ENCODE results near the gene SHISA9. TPM values are rescaled to one million over a fixed set of nuclear protein-coding genes. Genes with fewer than 3 reads are reported as not detected.

SHISA9 gene
- total and polyA plus RNA-seq, 2 donors (not counting 1 experiment from before 2014, with no cell fraction given), result 0.03 to 0.07 TPM

- H3K4me3 ChIP-seq (ENCODE audit: control extremely low read depth in 1 of 5, extremely low read depth in 1 of 5, insufficient read depth in 1 of 5, low read depth in 2 of 5, low read length in 4 of 5), result no peak overlapping the region
- no peaks in the 10 kb centered on the region for H3K36me3 ChIP-seq (replicated peaks in 1 of 2; ENCODE audit: control extremely low read depth in 1 of 2, control insufficient read depth in 1 of 2, extremely low read depth in 1 of 2, insufficient read depth in 2 of 2, low read length in 1 of 2)
- intact Hi-C loops (cut with micrococcal nuclease), result no loop called here
- peaks cover 0 to under 1% (median 0%) of the 10 kb centered on the region in 4 experiments for H3K27me3 ChIP-seq (replicated peaks in 1 of 4; ENCODE audit: control extremely low read depth in 1 of 4, control insufficient read depth in 3 of 4, insufficient read depth in 4 of 4, low read length in 3 of 4)
- H3K4me1 Mint-ChIP-seq, result no peaks in the 10 kb centered on the region
- H3K79me2 ChIP-seq (ENCODE audit: control insufficient read depth, insufficient read depth, low read length), result no peaks in the 10 kb centered on the region
- ATAC-seq (ENCODE audit: low read depth) (no peak), DNase-seq (no peak)
- H3K9ac ChIP-seq (ENCODE audit: low read length), result no peak overlapping the region
- H3K27me3 Mint-ChIP-seq, result peaks cover 5% of the 10 kb centered on the region
- H3K27ac Mint-ChIP-seq, result no peak overlapping the region
- no peak overlapping the region for H3K27ac ChIP-seq (ENCODE audit: low read length in 2 of 2)
- H3K4me1 ChIP-seq (ENCODE audit: control insufficient read depth in 2 of 2, insufficient read depth in 2 of 2, low read length in 2 of 2), result no peaks in the 10 kb centered on the region
- no peak overlapping the region for H2AFZ ChIP-seq (ENCODE audit: insufficient read depth, low read depth, low read length, poor library complexity, severe bottlenecking)
- ChIA-PET CTCF (no interaction called here), POLR2A (no interaction called here)
- H4K20me1 ChIP-seq (ENCODE audit: control insufficient read depth, insufficient read depth, low read length, poor library complexity, severe bottlenecking), result no peaks in the 10 kb centered on the region
- H3K4me2 ChIP-seq (replicated peaks; ENCODE audit: low read depth, low read length, poor library complexity, severe bottlenecking), result no peak overlapping the region
- TF ChIP-seq CTCF (IDR thresholded peaks at IDR 0.05) (no peak), EZH2 (IDR thresholded peaks at IDR 0.05; ENCODE audit: borderline replicate concordance, insufficient read depth, low read depth, low read length, poor library complexity, severe bottlenecking) (no peak)
- peaks cover 0 to 8% (median 0%) of the 10 kb centered on the region in 3 donors for H3K9me3 ChIP-seq (ENCODE audit: control extremely low read depth in 1 of 3, control insufficient read depth in 2 of 3, insufficient read depth in 1 of 3, low read length in 2 of 3)
- peaks cover 2% of the 10 kb centered on the region for H3K9me3 Mint-ChIP-seq (ENCODE audit: insufficient read depth)
- H3K4me3 Mint-ChIP-seq, result no peak overlapping the region
These were observed 57.7 kb downstream of the SHISA9 start for GRCh38 chr16:12959072-12959471.

DNA sequence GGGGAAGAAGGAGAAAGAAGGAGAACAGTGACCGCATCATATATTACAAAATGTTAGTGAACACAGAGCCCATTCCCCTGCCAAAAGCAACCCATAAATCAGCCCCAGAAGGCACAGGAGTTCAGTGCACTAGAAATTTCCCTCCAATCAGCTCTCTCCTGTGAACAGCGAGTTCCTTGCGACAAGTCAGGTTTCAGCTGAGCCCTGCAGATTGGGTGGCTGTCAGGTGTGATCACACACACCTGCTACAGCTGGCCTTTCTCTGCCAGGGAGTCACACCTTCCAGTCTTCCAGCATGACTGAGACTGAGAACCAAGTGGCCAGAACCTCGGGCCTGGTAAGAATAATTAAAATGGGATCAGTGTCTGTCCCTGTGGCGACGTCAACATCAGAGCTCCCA lies 60.2 kb downstream of the SHISA9 start:
- Mint-ChIP-seq H3K9me3 (ENCODE audit: insufficient read depth) (peaks cover 2% of the 10 kb centered on the region), H3K4me1 (no peaks in the 10 kb centered on the region), H3K27ac (no peak overlapping the region), H3K27me3 (no peaks in the 10 kb centered on the region), H3K4me3 (no peak overlapping the region)
- Histone ChIP-seq H3K4me3 (ENCODE audit: control extremely low read depth in 1 of 5, extremely low read depth in 1 of 5, insufficient read depth in 1 of 5, low read depth in 2 of 5, low read length in 4 of 5) (no peak overlapping the region), H3K4me1 (ENCODE audit: control insufficient read depth in 2 of 2, insufficient read depth in 2 of 2, low read length in 2 of 2) (no peaks in the 10 kb centered on the region), H3K4me2 (replicated peaks; ENCODE audit: low read depth, low read length, poor library complexity, severe bottlenecking) (no peak overlapping the region), H3K9me3 (ENCODE audit: control extremely low read depth in 1 of 3, control insufficient read depth in 2 of 3, insufficient read depth in 1 of 3, low read length in 2 of 3) (peaks cover 0 to 8% (median 1%) of the 10 kb centered on the region in 3 donors), H3K27ac (ENCODE audit: low read length in 2 of 2) (no peak overlapping the region), H4K20me1 (ENCODE audit: control insufficient read depth, insufficient read depth, low read length, poor library complexity, severe bottlenecking) (no peaks in the 10 kb centered on the region), H3K79me2 (ENCODE audit: control insufficient read depth, insufficient read depth, low read length) (no peaks in the 10 kb centered on the region), H3K27me3 (replicated peaks in 1 of 4; ENCODE audit: control extremely low read depth in 1 of 4, control insufficient read depth in 3 of 4, insufficient read depth in 4 of 4, low read length in 3 of 4) (no peaks in the 10 kb centered on the region), H3K9ac (ENCODE audit: low read length) (no peak overlapping the region), H3K36me3 (replicated peaks in 1 of 2; ENCODE audit: control extremely low read depth in 1 of 2, control insufficient read depth in 1 of 2, extremely low read depth in 1 of 2, insufficient read depth in 2 of 2, low read length in 1 of 2) (no peaks in the 10 kb centered on the region), H2AFZ (ENCODE audit: insufficient read depth, low read depth, low read length, poor library complexity, severe bottlenecking) (no peak overlapping the region)
- TF ChIP-seq EZH2 (IDR thresholded peaks at IDR 0.05; ENCODE audit: borderline replicate concordance, insufficient read depth, low read depth, low read length, poor library complexity, severe bottlenecking), result no peak
- no peak for TF ChIP-seq CTCF (IDR thresholded peaks at IDR 0.05)
- WGBS (ENCODE audit: insufficient coverage), result 79% methylated on average over 5 of the region's 6 CpGs
- DNase-seq, result no peak
- POLR2A ChIA-PET, result no interaction called here
- CTCF ChIA-PET, result no interaction called here
- ATAC-seq (ENCODE audit: low read depth), result no peak
- intact Hi-C loops (cut with micrococcal nuclease), result no loop called here
